A673 (cell line): ENCODE data around the gene GATB. TPM values are rescaled to one million over a fixed set of nuclear protein-coding genes. Genes with fewer than 3 reads are reported as not detected.

ENCODE experiments used
- BruUV-seq: library from RNA; stranded (reverse); fragments of 400-500 nt; replicated peaks from 2 replicates; lab custom pipeline; 2021; lab: Mats Ljungman, UMichigan
- CTCF ChIA-PET: fragments of 300-600 bp; sonication (Branson Sonifier 250); formaldehyde crosslinking; loops from one replicate; lab custom pipeline; 2022; ENCODE audit warnings: antibody characterized with exemption; lab: Charles Lee
- POLR2A ChIA-PET: fragments of 300-600 bp; sonication (Branson Sonifier 250); formaldehyde crosslinking; loops from one replicate; lab custom pipeline; 2022; ENCODE audit warnings: antibody characterized with exemption; ENCODE audit not compliant: low non-redundant PET; lab: Charles Lee
- DNase-seq: peaks from one replicate; pipeline ENCODE4 v3.0.0-alpha.2; 2015; ENCODE audit warnings: low spot score
- H3K27ac ChIP-seq: fragments of 200-600 bp; sonication (generic); 2 replicates; pipeline ENCODE4 v1.5.1; 2016; ENCODE audit warnings: mixed run types, low read depth, mild to moderate bottlenecking, mixed read lengths, antibody characterized with exemption, low read length; ENCODE audit not compliant: poor library complexity, severe bottlenecking
- H3K27me3 ChIP-seq: fragments of 200-600 bp; sonication (generic); replicated peaks from 2 replicates; pipeline ENCODE4 v1.6.1; 2017; ENCODE audit warnings: mixed run types, low read depth, mild to moderate bottlenecking, mixed read lengths, antibody characterized with exemption, low read length; ENCODE audit not compliant: insufficient read depth, poor library complexity
- H3K36me3 ChIP-seq: fragments of 200-600 bp; sonication (generic); 2 replicates; pipeline ENCODE4 v1.6.1; 2016; ENCODE audit warnings: mixed run types, mild to moderate bottlenecking, mixed read lengths, antibody characterized with exemption, low read length; ENCODE audit not compliant: insufficient read depth, poor library complexity, severe bottlenecking
- H3K4me1 ChIP-seq: fragments of 200-600 bp; sonication (generic); 2 replicates; pipeline ENCODE4 v1.6.1; 2017; ENCODE audit warnings: mixed run types, mild to moderate bottlenecking, mixed read lengths, antibody characterized with exemption, low read length; ENCODE audit not compliant: insufficient read depth, poor library complexity, severe bottlenecking
- H3K4me3 ChIP-seq: fragments of 200-600 bp; sonication (generic); 2 replicates; pipeline ENCODE4 v1.5.1; 2016; ENCODE audit warnings: low read depth, mixed run types, mild to moderate bottlenecking, mixed read lengths, low read length; ENCODE audit not compliant: poor library complexity, severe bottlenecking
- H3K9me3 ChIP-seq: fragments of 200-600 bp; sonication (generic); 2 replicates; pipeline ENCODE4 v1.6.1; 2016; ENCODE audit warnings: mixed run types, low read depth, mild to moderate bottlenecking, mixed read lengths, antibody characterized with exemption, low read length; ENCODE audit not compliant: poor library complexity, severe bottlenecking
- CTCF ChIP-seq: fragments of 300-800, 200-600 bp; sonication (generic); conservative IDR thresholded peaks from 2 replicates; pipeline ENCODE4 v1.5.1; 2017; ENCODE audit warnings: low read depth, mild to moderate bottlenecking, antibody characterized with exemption, low read length, moderate library complexity, mixed read lengths
- EZH2 ChIP-seq: fragments of 200-600 bp; sonication (generic); IDR thresholded peaks from 2 replicates; pipeline ENCODE4 v1.6.1; 2017; ENCODE audit warnings: borderline replicate concordance, low read depth, mild to moderate bottlenecking, mixed read lengths, antibody characterized with exemption, low read length; ENCODE audit not compliant: poor library complexity, severe bottlenecking
- intact Hi-C: fragments of 100-400 bp; cut with micrococcal nuclease; formaldehyde crosslinking; loops from one replicate; pipeline ENCODE4 v1.10.0; 2022; ENCODE audit not compliant: unreplicated experiment
- total RNA-seq: library from RNA; stranded (reverse); gene quantifications from 2 replicates; pipeline ENCODE4 v1.2.3, GENCODE V29; 2021

Gene GATB
- total RNA-seq, 1 experiment from 2014 or later = 23.8 TPM

- Histone ChIP-seq H3K4me3 (no peak overlapping the region), H3K27me3 (peaks cover 11% of the 10 kb centered on the region), H3K36me3 (no peaks in the 10 kb centered on the region), H3K9me3 (no peaks in the 10 kb centered on the region), H3K4me1 (no peaks in the 10 kb centered on the region), H3K27ac (no peak overlapping the region)
- CTCF ChIA-PET = no interaction called here
- POLR2A ChIA-PET = no interaction called here
- TF ChIP-seq CTCF (no peak), EZH2 (no peak)
- no TSS peak for BruUV-seq
- no peak for DNase-seq
- intact Hi-C loops = no loop called here
These were observed 31.7 kb upstream of the GATB start for GRCh38 chr4:151792530-151792929.

GRCh38 chr4:151788021-151788420 is 27.2 kb upstream of the GATB start:
- TF ChIP-seq EZH2 = no peak
- no peak for TF ChIP-seq CTCF
- H3K9me3 ChIP-seq = no peaks in the 10 kb centered on the region
- DNase-seq = no peak
- H3K4me1 ChIP-seq = no peaks in the 10 kb centered on the region
- no TSS peak for BruUV-seq
- intact Hi-C loops = no loop called here
- ChIA-PET POLR2A (no interaction called here), CTCF (no interaction called here)
- H3K27me3 ChIP-seq = peaks cover 9% of the 10 kb centered on the region
- no peak overlapping the region for H3K27ac ChIP-seq
- H3K4me3 ChIP-seq = no peak overlapping the region
- no peaks in the 10 kb centered on the region for H3K36me3 ChIP-seq

DNA sequence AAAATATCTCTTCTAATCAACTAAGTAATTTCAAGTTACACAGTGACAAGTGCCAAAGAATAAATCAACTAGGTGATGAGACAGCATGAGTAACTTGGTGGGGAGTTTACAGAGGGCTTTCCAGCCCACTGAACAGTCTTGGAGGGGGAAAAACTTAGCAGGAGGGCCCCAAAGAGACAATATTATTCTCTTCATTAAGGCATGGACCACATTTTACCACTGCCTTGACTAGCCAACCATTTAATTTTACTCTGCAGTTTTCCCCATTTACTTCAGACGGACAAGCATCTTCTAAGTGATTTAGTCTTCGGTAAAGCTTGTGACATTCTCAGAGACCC is 25.3 kb upstream of the GATB start:
- Histone ChIP-seq H3K27me3 (peaks cover 28% of the 10 kb centered on the region), H3K4me3 (no peak overlapping the region), H3K36me3 (no peaks in the 10 kb centered on the region), H3K27ac (no peak overlapping the region), H3K9me3 (no peaks in the 10 kb centered on the region), H3K4me1 (no peaks in the 10 kb centered on the region)
- no peak for TF ChIP-seq EZH2
- TF ChIP-seq CTCF = no peak
- CTCF ChIA-PET = no interaction called here
- no TSS peak for BruUV-seq
- intact Hi-C loops = no loop called here
- POLR2A ChIA-PET = no interaction called here
- no peak for DNase-seq
